HepG2 (cell line): ENCODE results near the gene B4GALT5. TPM values are rescaled to one million over a fixed set of nuclear protein-coding genes. Genes with fewer than 3 reads are reported as not detected.

Experiments
- CREM ChIP-seq, 2 experiments: sonication (generic) in 1 of 2; formaldehyde crosslinking in 1 of 2; IDR thresholded peaks; 2 replicates each; pipeline versions ENCODE4 v1.4.0 to v1.6.1; 2016 to 2020; ENCODE audit warnings: antibody characterized with exemption in 1 of 2, mild to moderate bottlenecking in 1 of 2, missing genetic modification reagents in 1 of 2
- GATA4 ChIP-seq: sonication (generic); IDR thresholded peaks from 2 replicates; pipeline ENCODE4 v1.6.1; 2016; ENCODE audit warnings: antibody characterized with exemption, low read depth, borderline replicate concordance
- HDAC2 ChIP-seq: sonication (generic); formaldehyde crosslinking; IDR thresholded peaks from 2 replicates; pipeline ENCODE4 v1.4.0; 2020; ENCODE audit warnings: missing genetic modification reagents
- LCORL ChIP-seq, 2 experiments: fragments of 450-650 bp in 1 of 2; sonication (generic) in 1 of 2; formaldehyde crosslinking in 1 of 2; IDR thresholded peaks; 2 replicates each; pipeline versions ENCODE4 v1.5.0 to v1.6.1; 2017 to 2020; ENCODE audit warnings: antibody characterized with exemption in 1 of 2, missing genetic modification reagents in 1 of 2
- MAFK ChIP-seq, 2 experiments: IDR thresholded peaks in 1 of 2; conservative IDR thresholded peaks in 1 of 2; 2 replicates each; pipeline ENCODE4 v1.6.1; 2011; ENCODE audit warnings: improper control_type of control experiment in 2 of 2, low read length in 2 of 2
- MYNN ChIP-seq: sonication (generic); formaldehyde crosslinking; IDR thresholded peaks from 2 replicates; pipeline ENCODE4 v1.4.0; 2020; ENCODE audit warnings: mild to moderate bottlenecking, low read depth, missing genetic modification reagents
- PPARG ChIP-seq: conservative IDR thresholded peaks from 2 replicates; pipeline ENCODE4 v1.6.1; 2016; ENCODE audit warnings: missing biosample characterization, missing genetic modification reagents
- RBFOX2 ChIP-seq: fragments of 200-400 bp; formaldehyde crosslinking; IDR thresholded peaks from 2 replicates; pipeline ENCODE4 v1.6.1; 2017; ENCODE audit warnings: low read depth, mild to moderate bottlenecking, low read length
- STAT5B ChIP-seq: sonication (generic); formaldehyde crosslinking; IDR thresholded peaks from 2 replicates; pipeline ENCODE4 v1.4.0; 2020; ENCODE audit warnings: missing genetic modification reagents
- ZBTB20 ChIP-seq: sonication (generic); formaldehyde crosslinking; IDR thresholded peaks from 2 replicates; pipeline ENCODE4 v1.8.1; 2023; ENCODE audit warnings: missing genetic modification reagents, low read depth, mild to moderate bottlenecking, borderline replicate concordance
- ZMYM3 ChIP-seq: sonication (generic); formaldehyde crosslinking; IDR thresholded peaks from 2 replicates; pipeline ENCODE4 v1.5.1; 2020; ENCODE audit warnings: mild to moderate bottlenecking, missing genetic modification reagents
- polyA plus RNA-seq, 8 experiments: library from polyadenylated mRNA; depleted of rRNA in 3 of 8; stranded (reverse) in 7 of 8; unstranded in 1 of 8; fragments of >200 nt; fragmentation: Illumina TruSeq in 4 of 8; extraction: Trizol in 4 of 8; gene quantifications; 2 replicates each; pipeline versions ENCODE4 v1.2.1 to v1.2.3, GENCODE V29; 2011 to 2016; ENCODE audit warnings: low read depth in 4 of 8, missing spikeins in 1 of 8, mixed read lengths in 1 of 8; ENCODE audit not compliant: insufficient read depth in 1 of 8
- total RNA-seq, 5 experiments: library from RNA; depleted of rRNA; stranded (reverse); fragments of >200 nt; fragmentation: Illumina TruSeq; extraction: Trizol; gene quantifications; 2 replicates each; pipeline ENCODE4 v1.2.3, GENCODE V29; 2016; ENCODE audit warnings: low read depth in 1 of 5
- TF ChIP-seq, protein P1 (sequence below): sonication (generic); formaldehyde crosslinking; IDR thresholded peaks from 2 replicates; pipeline ENCODE4 v1.4.0; 2020; ENCODE audit warnings: mild to moderate bottlenecking, missing genetic modification reagents
- TF ChIP-seq, protein P2 (sequence below): sonication (generic); formaldehyde crosslinking; IDR thresholded peaks from 2 replicates; pipeline ENCODE4 v1.4.0; 2020; ENCODE audit warnings: low read depth, missing genetic modification reagents
- TF ChIP-seq, protein P3 (sequence below): sonication (generic); formaldehyde crosslinking; IDR thresholded peaks from 2 replicates; pipeline ENCODE4 v1.4.0; 2020; ENCODE audit warnings: missing genetic modification reagents

B4GALT5 gene
- total and polyA plus RNA-seq, 2 of the 13 experiments (the other 11 are each of a cell fraction or from before 2014, with no cell fraction given): 27.3 to 30.9 TPM

DNA sequence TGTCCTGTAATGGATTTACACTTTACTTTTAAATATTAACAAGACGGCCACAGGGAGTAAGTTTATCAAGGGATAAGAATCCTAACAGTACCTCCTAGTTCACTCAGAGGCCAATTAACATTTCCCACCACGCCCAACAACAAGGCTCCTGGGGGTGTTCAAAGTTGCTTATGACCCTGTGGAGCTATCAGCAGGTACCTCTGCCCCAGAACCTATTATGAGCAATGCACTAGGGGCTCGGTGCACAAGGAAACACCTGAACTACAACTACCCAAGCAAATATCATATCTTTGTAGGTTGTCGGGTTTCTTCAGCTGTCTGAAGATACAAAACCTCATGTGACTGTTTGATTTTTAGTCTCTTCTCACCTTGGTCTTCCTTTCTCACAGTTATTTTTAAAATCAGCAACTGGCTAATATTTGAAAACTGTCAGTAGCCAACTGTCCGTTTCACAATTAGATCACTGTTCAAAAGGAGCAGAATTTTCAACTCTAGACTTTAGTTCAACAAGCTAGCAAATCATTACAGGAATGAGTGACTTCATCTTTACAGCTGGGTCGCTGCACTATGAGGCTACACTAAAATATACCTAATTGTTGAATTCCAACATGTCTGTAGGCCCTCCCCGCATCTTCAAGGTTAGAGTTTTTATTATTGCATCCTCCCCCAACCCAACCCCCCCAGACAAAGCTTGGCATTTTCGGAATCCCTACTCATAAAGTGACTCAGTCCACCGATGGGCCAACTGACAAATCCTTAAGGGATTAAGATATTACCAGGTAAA is 38.1 kb downstream of the B4GALT5 start (continued):
- TF ChIP-seq, protein P1, sequence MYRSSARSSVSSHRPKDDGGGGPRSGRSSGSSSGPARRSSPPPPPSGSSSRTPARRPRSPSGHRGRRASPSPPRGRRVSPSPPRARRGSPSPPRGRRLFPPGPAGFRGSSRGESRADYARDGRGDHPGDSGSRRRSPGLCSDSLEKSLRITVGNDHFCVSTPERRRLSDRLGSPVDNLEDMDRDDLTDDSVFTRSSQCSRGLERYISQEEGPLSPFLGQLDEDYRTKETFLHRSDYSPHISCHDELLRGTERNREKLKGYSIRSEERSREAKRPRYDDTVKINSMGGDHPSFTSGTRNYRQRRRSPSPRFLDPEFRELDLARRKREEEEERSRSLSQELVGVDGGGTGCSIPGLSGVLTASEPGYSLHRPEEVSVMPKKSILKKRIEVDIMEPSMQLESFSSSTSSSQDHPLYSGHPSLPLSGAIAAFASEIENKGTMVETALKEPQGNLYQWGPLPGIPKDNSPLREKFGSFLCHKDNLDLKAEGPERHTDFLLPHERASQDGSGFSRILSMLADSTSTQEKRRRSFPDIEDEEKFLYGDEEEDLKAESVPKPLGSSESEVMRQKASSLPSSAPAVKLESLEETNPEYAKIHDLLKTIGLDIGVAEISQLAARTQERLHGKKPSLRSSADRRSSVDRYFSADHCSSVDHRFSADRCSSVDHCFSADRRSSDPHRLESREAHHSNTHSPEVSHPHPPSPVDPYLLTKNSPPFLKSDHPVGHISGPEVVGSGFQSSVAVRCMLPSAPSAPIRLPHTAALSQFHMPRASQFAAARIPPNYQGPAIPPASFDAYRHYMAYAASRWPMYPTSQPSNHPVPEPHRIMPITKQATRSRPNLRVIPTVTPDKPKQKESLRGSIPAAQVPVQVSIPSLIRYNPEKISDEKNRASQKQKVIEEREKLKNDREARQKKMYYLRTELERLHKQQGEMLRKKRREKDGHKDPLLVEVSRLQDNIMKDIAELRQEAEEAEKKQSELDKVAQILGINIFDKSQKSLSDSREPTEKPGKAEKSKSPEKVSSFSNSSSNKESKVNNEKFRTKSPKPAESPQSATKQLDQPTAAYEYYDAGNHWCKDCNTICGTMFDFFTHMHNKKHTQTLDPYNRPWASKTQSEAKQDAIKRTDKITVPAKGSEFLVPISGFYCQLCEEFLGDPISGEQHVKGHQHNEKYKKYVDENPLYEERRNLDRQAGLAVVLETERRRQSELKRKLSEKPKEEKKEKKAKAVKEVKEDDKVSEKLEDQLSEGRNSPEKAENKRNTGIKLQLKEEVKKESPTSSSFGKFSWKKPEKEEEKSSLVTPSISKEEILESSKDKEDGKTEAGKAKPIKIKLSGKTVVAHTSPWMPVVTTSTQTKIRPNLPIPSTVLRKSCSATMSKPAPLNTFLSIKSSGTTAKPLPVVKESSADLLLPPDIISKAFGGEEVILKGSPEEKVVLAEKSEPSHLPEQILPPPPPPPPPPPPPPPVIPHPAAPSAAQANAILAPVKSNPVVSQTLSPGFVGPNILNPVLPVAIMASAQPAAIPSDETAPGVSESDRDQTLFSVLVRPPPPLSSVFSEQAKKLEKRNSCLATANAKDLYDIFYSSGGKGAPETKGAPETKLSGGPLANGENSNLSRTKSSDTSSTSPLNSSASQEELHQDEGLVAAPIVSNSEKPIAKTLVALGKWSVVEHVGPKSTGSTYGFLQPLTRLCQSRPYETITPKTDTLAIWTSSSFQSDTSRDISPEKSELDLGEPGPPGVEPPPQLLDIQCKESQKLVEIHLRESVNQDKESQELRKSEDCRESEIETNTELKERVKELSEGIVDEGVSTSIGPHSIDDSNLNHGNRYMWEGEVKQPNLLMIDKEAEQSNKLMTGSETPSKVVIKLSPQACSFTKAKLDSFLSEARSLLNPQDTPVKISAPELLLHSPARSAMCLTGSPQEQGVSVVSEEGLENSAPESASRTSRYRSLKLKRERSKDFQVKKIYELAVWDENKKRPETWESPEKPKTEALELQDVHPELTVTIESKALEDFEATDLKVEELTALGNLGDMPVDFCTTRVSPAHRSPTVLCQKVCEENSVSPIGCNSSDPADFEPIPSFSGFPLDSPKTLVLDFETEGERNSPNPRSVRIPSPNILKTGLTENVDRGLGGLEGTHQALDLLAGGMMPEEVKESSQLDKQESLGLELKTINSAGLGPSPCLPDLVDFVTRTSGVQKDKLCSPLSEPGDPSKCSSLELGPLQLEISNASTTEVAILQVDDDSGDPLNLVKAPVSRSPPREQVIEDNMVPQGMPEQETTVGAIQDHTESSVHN (CRISPR knock-in tag): no peak
- peak; percentile 82 for TF ChIP-seq PPARG (CRISPR knock-in tag)
- 0 out of 2 replicates have a peak, but pooled peaks have one; percentile 42 for TF ChIP-seq MYNN (CRISPR knock-in tag)
- TF ChIP-seq RBFOX2: 0 out of 2 replicates have a peak, but pooled peaks have one; percentile 15
- TF ChIP-seq CREM (IDR thresholded peaks at IDR 0.05): peak; percentile 67
- TF ChIP-seq CREM (CRISPR knock-in tag; IDR thresholded peaks at IDR 0.05): no peak
- TF ChIP-seq ZBTB20 (CRISPR knock-in tag): peak; percentile 80; the same call in 1 of the 2 replicates
- TF ChIP-seq ZMYM3 (CRISPR knock-in tag): peak; percentile 39; the same call in 1 of the 2 replicates
- 0 out of 2 replicates have a peak, but pooled peaks have one; percentile 24 for TF ChIP-seq STAT5B
- TF ChIP-seq, protein P2, sequence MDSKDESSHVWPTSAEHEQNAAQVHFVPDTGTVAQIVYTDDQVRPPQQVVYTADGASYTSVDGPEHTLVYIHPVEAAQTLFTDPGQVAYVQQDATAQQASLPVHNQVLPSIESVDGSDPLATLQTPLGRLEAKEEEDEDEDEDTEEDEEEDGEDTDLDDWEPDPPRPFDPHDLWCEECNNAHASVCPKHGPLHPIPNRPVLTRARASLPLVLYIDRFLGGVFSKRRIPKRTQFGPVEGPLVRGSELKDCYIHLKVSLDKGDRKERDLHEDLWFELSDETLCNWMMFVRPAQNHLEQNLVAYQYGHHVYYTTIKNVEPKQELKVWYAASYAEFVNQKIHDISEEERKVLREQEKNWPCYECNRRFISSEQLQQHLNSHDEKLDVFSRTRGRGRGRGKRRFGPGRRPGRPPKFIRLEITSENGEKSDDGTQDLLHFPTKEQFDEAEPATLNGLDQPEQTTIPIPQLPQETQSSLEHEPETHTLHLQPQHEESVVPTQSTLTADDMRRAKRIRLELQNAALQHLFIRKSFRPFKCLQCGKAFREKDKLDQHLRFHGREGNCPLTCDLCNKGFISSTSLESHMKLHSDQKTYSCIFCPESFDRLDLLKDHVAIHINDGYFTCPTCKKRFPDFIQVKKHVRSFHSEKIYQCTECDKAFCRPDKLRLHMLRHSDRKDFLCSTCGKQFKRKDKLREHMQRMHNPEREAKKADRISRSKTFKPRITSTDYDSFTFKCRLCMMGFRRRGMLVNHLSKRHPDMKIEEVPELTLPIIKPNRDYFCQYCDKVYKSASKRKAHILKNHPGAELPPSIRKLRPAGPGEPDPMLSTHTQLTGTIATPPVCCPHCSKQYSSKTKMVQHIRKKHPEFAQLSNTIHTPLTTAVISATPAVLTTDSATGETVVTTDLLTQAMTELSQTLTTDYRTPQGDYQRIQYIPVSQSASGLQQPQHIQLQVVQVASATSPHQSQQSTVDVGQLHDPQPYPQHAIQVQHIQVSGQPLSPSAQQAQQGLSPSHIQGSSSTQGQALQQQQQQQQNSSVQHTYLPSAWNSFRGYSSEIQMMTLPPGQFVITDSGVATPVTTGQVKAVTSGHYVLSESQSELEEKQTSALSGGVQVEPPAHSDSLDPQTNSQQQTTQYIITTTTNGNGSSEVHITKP (CRISPR knock-in tag): peak; percentile 37; the same call in 1 of the 2 replicates
- 0 out of 4 replicates have a peak, but pooled peaks of 1 of the 2 experiments have one; percentile 11 for TF ChIP-seq MAFK (conservative IDR thresholded peaks at IDR 0.05 in 1 of 2, IDR thresholded peaks at IDR 0.05 in 1 of 2; ENCODE audit: low read length in 2 of 2)
- peak; percentile 60; the same call in 1 of the 2 replicates for TF ChIP-seq GATA4
- TF ChIP-seq, protein P3, sequence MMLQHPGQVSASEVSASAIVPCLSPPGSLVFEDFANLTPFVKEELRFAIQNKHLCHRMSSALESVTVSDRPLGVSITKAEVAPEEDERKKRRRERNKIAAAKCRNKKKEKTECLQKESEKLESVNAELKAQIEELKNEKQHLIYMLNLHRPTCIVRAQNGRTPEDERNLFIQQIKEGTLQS (CRISPR knock-in tag): peak; percentile 74; the same call in 1 of the 2 replicates
- no peak for TF ChIP-seq LCORL (IDR thresholded peaks at IDR 0.05)
- TF ChIP-seq LCORL (CRISPR knock-in tag; IDR thresholded peaks at IDR 0.05): peak; percentile 79; the same call in 1 of the 2 replicates
- peak; percentile 79 for TF ChIP-seq HDAC2 (CRISPR knock-in tag)
